HG03575 (cell line): ENCODE measurements around the gene FRYL.
"Not testable (repeated sequence)": the region's sequence is repeated elsewhere in the genome, so short reads cannot be mapped to it uniquely, and the experiment has no call there.

Experiments used
- ATAC-seq: cut with Tn5 transposase; IDR thresholded peaks from one replicate; pipeline ENCODE4 v1.9.1; 2021; ENCODE audit not compliant: unreplicated experiment, insufficient number of reproducible peaks, low FRiP score; ENCODE audit errors: extremely low read depth

FRYL gene

GRCh38 chr4:48709901-48710300, 70.2 kb downstream of the FRYL start:
- no peak for ATAC-seq

GRCh38 chr4:48708610-48709009, 71.5 kb downstream of the FRYL start:
- ATAC-seq: no peak

GRCh38 chr4:48706736-48707135, 73.3 kb downstream of the FRYL start:
- no peak for ATAC-seq

- no peak for ATAC-seq
Observed at GRCh38 chr4:48705609-48706008, 74.5 kb downstream of the FRYL start.

- no peak for ATAC-seq
Observed at GRCh38 chr4:48704091-48704802, 75.8 kb downstream of the FRYL start.

GRCh38 chr4:48699475-48699874, 80.6 kb downstream of the FRYL start:
- no peak for ATAC-seq

- no peak for ATAC-seq
Observed at GRCh38 chr4:48698029-48698971, 81.8 kb downstream of the FRYL start.

GRCh38 chr4:48697516-48697915, 82.6 kb downstream of the FRYL start:
- not testable (repeated sequence) for ATAC-seq

GRCh38 chr4:48694824-48695223, 85.3 kb downstream of the FRYL start:
- no peak for ATAC-seq

- ATAC-seq: no peak
Observed at GRCh38 chr4:48693856-48694574, 86.1 kb downstream of the FRYL start.

- ATAC-seq: no peak
Observed at GRCh38 chr4:48692897-48693296, 87.2 kb downstream of the FRYL start.

GRCh38 chr4:48692044-48692443, 88.0 kb downstream of the FRYL start:
- no peak for ATAC-seq

GRCh38 chr4:48688953-48689352, 91.1 kb downstream of the FRYL start:
- ATAC-seq: no peak

- ATAC-seq: no peak
Observed at GRCh38 chr4:48687313-48688051, 92.6 kb downstream of the FRYL start.

GRCh38 chr4:48686369-48686768, 93.7 kb downstream of the FRYL start:
- ATAC-seq: no peak

- ATAC-seq: no peak
Observed at GRCh38 chr4:48683784-48684666, 96.1 kb downstream of the FRYL start.

- ATAC-seq: not testable (repeated sequence)
Observed at GRCh38 chr4:48682870-48683269, 97.2 kb downstream of the FRYL start.

GRCh38 chr4:48681856-48682255, 98.2 kb downstream of the FRYL start:
- peak; percentile 78 for ATAC-seq
